NCI-H1417 treated with DMSO at 0.1 percent for 48 hours (cell line): ENCODE measurements around the gene ZCWPW2.

Source experiments
- DNase-seq: peaks from one replicate; lab custom pipeline; 2025; lab: John Stamatoyannopoulos, UW

The ZCWPW2 gene

DNA sequence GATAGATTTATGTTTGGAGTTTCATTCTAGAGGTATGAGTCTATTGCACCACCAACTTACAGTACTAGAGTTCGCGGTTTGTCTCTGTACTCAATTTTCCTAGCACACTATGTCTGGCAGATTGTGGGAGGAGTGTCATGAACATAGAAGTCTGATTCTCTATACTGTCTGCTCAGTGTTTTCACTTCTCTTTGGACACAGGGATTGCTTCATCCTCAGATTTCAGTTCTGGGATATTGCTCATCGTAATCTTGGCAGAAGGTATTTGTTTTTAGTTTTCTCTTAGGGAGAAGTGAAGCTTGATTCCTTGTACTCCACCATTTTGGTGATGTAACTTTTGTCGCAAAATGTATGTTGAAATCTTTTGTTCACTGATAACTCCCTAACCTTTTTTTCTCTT is 27.9 kb downstream of the ZCWPW2 start:
- DNase-seq, result no peak

DNA sequence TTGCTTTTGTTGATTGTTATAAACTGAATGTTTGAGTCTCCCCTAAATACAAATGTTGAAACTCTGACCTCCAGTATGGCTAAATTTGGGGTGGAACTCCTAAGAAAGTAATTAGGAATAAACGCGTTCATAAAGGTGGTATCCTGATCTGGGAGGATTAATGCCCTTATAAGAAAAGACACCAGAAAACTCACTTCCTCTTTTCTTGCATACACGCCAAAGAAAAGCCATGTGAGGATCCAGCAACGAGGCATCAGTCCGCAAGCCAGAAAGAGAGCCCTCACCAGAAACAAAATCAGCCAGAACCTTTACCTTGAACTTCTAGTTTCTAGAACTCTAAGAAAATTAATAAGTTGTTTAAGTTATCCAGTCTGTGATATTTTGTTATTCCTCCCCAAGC is 37.5 kb downstream of the ZCWPW2 start:
- no peak for DNase-seq

DNA sequence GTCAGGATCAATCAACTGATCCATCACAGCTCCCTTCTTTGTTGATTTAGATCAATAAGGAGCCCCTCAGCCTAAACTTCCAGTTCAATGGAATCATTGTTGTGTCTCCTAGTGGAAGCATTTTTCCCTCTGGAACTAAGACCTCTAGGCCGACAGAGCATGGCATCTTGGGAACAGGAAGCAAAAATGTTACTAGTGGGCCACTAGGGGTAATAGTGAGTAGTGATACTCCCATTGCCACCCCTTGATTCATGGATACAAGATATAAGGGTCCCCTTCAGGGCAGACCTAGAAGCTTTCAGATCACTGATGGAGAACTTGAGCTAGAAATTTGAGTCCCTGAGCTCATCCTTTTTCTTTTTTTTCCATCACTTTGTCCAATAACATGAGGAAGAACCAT is 40.5 kb downstream of the ZCWPW2 start:
- DNase-seq, result no peak

DNA sequence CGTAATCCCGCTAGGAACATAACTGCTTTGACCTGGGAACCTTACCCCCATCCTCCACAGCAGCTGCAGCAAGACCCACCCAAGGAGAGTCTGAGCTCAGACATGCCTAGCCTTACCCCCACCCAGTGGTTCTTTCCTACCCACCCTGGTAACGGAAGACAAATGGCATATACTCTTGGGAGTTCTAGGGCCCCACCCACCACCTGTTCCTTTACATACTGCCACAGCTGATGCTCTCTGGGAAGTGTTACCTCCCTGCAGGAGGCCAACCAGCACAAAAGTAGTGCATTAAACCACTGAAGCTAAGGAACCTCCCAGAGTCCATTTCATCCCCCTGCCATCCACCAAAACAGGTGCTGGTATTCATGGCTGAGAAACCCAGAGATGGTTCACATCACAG is 50.7 kb downstream of the ZCWPW2 start:
- DNase-seq, result no peak

DNA sequence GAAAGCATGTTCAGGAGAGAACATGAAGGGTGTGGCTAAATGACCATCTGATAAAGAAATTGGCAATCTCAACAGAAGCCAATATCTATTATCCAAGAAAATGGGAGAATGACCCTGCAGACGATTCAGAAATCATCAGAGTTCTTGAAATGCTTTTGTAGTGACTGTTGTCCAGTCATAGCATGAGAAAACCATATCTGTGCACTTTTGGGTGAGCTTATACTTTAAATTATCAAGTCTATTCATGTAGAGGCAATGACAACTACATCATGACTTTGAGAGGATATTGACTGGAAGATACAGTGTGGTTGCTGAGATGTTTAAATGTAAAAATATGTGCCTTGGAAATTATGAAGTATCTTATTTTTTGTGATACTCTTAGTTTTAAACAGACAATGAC is 57.7 kb downstream of the ZCWPW2 start:
- DNase-seq, result no peak

DNA sequence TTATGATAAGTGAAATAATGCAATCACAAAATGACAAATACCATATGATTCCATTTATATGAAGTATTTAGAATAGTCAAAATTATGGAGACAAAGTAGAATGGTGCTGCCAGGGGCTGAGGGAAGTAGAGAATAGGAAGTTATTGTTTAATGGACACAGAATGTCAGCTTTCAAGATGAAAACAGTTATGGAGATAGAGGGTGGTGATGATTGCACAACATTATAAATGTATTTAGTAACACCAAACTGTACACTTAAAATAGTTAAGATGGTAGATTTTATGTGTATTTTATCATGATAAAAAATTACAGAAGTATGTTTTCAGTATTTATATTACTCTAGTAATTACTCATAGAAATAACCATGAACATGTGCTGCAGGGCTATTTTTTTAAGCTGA is 100.9 kb downstream of the ZCWPW2 start:
- no peak for DNase-seq

DNA sequence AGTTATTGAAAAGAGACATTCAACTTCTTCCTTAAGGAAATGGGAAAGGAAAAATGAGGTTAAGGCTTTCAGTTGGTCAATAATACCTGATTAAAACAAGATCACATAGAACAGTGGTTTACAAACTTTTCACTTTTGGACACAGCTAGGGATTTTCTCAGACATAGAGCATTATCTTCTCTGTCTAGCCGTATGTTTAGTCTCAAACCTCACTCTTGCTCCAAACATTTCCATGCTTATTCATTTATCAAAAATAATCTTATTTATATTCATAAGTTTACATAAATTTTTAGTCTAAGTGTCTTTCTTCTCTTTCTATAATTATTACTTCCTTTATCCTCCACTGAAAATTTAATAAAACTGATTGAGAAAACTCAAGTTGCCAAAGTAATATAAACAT is 114.3 kb downstream of the ZCWPW2 start:
- no peak for DNase-seq

DNA sequence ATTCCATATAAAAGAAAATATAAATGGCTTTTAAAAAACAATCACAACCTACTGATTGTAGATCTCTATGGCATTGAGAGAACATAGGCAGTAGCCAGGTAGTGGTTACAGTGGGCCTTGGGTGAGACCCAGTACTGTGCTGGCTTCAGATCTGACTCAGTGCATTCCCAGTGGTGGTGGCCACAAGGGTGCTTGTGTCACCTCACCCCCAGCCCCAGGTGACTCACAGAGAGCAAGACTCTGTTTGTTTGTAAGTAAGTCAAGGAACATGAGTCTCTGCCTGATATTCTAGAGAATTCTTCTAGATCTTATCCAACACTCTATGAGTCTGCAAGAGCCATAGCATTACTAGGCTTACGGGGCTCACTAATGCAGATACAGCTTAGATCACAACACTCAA is 118.9 kb downstream of the ZCWPW2 start:
- no peak for DNase-seq

DNA sequence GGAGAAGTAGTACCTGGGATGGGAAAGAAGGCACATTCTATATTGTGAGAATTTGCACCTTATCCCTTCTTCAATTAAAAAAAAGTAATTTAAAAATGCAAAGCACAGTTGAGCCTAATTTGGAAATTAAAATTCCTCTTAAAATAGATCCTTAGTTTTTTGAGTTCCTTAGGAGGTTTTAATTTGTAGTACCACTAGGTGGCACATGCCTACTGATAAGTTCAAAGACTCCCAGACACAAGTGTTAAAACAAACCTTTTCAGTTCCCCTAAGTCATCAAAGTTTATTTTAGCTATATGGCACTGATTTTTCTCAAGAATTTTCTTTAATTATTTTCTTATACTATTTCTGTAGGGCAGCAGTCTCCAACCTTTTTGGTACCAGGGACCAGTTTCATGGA is 127.7 kb downstream of the ZCWPW2 start:
- no peak for DNase-seq

DNA sequence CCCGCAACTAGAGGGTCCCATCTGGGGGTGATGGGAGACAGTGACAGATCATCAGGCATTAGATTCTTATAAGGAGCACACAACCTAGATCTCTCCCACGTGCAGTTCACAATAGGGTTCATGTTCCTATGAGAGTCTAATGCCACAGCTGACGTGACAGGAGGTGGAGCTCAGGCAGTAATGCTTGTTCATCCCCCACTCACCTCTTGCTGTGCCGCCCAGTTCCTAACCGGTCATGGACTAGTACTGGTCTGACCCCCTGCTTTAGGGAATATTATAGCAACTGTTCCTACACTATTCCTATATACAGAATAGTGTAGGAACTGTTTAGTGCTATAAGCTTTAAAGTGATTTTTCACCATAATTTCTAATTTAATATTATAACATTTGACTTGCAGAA is 128.2 kb downstream of the ZCWPW2 start:
- DNase-seq, result no peak

DNA sequence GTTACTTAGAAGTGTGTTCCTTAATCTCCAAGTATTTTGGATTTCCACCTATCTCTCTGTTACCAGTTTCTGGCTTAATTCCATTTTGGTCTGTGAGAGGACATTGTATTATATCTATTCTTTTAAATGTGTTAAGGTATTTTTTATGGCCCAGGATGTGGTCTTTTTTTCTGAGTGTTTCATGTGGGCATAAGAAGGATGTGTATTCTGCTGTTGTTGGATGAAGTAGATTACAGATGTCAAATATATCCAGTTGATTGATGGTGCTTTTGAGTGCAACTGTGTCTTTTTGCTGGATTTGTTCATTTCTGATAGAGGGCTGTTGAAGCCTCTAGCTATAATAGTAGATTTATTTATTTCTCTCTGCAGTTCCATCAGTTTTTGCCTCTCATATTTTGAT is 136.6 kb downstream of the ZCWPW2 start:
- DNase-seq, result no peak

DNA sequence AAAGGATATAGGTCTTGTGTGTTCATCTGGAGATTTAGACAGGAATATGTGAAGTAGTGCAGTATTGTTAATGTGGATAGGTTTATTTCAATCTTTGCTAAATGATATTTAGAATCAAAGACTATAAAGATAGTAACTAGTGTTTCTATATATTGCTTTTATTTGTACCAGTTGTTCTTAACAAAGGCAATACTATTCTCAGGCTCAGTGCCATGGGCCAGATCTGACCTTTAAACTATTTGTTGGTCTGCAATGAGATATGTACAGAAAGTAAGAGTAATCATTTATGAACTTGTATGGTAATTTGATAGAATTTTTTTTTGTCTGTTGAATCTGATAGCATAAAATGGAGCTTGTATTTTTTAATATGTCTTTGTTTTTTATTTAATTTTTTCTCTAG is 146.8 kb downstream of the ZCWPW2 start:
- no peak for DNase-seq

DNA sequence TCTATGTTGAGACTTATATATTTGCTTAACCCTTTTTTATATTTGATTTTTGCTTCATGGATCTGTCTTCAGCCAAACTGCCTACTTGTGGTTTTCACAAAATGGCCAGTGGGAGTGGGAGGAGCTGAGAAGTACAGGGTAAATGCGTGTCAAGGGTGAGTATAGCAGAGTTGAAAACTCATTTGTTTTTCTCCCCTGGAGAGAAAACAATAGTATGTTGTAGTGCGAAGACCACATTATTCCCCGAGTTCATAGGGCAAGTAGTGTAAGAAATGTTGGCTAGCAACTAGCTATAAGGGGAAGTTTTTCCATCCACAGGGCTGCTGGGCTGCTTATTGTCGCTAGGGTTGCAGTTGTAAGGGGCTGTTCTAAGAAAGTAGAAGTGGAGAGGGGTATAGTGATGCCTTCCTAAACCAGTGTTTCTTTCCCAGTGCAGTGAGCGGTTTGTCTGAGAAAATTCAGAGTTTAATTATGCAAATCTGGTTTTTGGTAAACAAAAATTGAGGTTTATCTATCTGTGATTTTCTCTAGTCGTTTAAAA is 153.9 kb downstream of the ZCWPW2 start:
- DNase-seq, result no peak

DNA sequence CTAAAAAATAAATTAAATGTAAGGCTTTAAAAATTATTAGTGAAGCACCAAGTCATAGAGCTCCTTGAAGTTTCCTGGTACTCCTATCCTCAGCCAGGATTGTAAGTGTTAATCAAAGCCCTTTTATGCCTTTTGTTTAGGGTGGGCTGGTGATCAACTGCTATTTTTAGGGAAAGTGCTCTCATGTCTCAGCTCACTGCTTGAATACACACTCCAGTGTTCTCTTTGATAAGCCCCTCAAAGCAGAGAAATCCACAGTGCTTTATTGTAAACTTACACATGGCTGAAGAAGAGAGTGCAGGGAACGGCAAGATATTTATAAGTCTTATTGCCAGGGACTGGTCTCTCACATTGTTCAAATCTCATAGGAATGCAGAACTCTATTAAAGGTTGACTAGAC is 156.5 kb downstream of the ZCWPW2 start:
- DNase-seq, result no peak

DNA sequence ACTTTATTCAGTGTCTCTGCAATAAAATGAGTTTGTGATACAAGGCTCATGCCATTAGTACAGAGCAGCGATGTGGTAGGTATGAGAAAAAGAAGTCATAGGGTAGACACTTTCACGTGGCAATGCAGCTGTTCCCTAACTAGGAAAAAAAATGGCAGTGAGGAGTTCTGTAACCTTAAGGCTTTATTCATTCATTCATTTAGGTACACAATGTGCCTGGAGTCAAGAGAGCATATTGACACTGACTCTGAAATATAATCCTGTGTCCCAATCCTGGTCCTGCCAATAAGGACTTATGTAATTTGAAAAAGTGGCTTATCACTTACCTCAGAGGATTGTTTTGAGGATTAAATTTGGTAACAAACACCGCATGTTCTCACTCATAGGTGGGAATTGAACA is 173.1 kb downstream of the ZCWPW2 start:
- DNase-seq, result no peak

DNA sequence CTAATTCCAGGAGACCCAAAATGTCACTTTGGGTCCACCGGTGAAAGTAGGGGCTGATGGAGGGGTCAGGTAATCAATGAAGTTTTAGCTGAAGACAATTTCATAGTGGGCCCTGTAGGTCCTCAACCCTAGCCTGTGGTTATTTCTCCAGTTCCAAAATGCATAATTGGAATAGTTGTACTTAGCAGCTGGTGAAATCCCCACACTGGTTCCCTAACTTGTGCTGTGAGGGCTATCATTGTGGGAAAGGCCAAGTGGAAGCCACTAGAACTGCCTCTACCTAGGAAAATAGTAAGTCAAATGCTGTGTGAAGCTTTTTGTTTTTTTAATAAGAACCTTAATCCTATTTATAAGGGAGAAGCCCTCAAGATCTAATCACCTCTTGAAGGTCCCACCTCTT is 193.8 kb downstream of the ZCWPW2 start:
- no peak for DNase-seq

DNA sequence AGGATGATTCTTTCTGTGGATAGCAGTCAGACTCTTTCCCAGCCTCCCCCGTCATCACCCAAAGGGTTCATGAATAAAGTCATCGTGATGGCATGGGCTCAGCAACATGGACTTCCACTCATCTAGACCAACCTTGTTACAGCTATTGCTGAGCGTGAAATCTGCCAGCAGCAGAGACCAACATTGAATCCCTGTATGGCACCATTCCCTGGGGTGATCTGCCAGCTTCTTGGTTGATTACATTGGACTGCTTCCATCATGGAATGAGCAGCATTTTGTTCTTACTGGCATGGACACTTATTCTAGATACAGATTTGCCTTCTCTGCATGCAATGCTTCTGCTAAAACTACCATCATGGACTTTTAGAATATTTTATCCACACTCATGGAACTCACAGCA is 195.7 kb downstream of the ZCWPW2 start:
- DNase-seq, result no peak

DNA sequence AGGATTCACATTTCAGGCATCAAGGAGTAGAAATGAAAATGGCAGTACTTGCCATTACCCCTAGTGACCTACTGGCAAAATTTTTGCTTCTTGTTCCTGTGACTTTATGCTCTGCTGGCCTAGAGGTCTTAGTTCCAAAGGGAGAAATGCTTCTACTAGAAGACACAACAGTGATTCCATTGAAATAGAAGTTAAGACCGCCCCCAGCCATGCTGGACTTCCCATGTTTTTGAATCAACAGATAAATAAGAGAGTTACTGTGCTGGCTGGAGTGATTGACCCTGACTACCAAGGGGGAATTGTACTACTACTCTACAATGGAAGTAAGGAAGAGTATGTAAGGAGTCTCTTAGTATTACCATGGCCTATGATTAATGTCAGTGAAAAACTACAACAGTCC is 196.3 kb downstream of the ZCWPW2 start:
- no peak for DNase-seq

DNA sequence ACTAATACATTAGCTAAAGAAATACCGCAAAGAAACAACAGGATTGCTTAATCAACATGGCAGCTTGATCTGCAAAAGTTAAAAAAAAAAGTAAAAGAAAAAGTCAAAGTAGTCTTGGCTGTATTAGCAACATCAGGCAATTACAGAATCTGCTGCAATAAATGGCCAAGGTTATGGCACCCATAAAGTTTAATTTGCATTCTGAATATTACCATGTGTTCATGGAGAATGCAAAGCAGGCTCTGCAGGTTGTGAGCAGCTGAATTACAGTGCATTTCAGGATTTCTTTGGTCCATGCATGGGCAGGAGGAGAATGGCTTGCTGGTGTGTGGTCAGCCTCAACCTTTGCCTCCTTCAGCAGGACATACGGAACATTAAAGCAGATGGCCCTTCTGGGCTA is 199.2 kb downstream of the ZCWPW2 start:
- DNase-seq, result no peak

DNA sequence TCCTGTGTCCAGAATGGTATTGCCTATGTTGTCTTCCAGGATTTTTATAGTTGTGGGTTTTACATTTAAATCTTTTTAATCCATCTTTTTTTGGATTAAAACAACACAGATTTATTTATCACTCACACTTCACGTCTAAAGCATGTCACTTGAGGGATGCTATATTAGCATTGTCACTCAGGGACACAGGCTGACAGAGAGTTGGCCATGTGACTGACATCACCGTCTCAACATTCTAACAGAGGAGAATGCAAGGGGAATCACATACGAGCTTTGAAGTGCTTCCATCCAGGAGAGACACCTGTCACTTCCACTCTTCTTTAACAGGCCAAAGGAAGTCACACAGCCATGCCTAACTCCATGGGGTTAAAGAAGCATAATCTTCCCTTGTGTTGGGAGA is 204.7 kb downstream of the ZCWPW2 start:
- DNase-seq, result no peak

DNA sequence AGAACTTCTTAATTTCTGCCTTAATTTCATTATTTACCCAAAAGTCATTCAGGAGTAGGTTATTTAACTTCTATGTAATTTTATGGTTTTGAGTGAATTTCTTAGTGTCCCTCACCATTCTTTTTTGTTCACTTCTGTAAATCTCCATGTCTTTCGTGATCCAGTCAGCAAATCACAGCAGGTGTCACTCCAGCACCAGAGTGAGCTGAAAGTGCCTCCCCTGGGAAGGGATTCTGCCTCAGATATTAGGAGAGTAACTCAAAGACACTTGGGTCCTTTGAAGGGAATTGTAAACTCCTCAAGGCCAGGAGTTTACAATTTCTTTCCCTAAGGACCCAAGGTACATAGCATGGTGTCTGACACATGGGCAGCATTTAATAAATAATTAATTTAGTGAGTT is 207.7 kb downstream of the ZCWPW2 start:
- DNase-seq, result no peak

DNA sequence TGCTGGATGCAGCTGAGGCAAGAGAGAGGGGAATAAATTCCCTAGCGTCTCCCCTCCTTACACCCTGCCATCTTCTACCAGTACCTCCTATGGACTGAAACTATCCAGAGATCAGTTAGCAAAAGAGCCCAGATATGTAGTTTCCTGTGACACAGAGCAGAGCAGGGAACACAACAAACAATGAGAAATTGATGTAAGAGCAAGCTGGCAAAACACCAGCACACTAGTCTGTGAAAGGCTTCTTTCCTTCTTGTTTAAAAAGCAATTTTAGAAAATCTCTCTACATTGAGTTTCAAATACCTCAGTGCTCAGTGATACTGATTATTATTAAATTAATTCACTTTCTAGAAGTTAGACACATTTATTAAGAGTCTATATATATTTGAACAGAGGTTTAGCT is 215.7 kb downstream of the ZCWPW2 start:
- DNase-seq, result no peak

DNA sequence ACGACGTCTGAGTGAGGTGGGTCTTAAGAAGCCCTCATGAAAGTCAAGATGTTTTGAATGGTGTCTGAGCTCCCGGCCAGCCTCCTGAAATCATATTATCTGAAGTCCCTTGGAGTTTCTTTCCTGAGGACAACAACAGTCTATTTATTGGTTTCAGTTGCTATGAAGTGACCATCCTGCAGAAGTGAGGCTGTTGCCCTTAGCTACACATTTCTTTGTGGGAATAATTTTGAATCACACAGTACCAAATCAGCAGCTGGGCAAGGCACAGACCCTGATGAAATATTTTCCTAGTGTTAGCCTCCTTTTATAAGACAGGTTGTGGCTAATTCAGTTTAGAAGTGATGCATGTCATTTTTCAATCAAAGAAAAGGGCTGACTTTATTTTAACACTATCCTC is 220.8 kb downstream of the ZCWPW2 start:
- DNase-seq, result no peak

DNA sequence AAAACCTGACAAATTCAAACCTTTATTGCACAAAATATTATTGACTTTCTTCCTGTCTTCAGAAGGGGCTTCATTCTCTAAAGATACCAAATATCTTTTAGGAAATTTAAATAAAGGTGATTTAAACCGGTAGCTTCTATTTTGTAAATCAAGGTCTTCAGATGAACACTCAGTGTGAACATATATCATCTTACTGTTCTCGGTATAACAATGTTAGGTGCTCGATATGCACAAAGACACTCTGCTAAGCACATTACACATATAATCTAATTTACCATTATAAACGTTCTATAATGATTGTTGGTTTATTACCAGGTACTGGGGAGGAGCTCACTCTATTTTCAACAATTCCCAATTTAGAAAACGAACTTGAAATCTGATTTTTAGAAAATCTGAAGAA is 225.5 kb downstream of the ZCWPW2 start:
- no peak for DNase-seq

DNA sequence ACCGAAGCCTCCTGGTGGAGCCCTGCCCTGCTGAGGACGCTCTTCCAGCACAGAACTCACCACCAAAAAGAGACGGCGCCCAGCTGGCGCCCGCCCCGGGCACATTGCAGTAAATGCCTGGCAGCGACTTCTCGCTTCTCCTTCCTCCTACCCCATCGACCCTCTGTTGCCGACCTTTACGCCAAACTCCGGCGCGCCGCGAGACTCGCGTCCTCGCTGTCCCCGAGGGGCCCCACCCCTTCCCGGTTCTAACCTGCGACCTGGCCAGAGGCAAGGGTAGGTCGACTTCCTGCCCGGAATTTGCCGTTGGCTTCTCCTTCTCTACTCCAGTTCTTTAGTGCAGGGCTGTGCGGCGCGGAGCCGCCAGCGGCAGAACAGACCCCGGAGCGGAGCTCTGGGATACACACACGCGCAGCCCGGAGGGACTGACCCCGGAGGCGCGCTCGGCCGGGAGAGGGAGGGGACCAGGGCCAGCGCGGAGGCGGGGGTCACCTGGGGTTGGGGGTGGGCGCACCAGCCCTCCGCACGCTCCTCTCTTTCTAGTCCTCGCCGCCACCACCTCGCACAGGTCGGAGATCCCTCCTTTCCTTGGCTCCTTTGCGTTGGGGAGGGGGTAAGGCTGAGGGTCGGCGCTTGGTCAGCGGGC is 226.7 kb downstream of the ZCWPW2 start:
- DNase-seq, result no peak
